Measurements from ENCODE around the gene ST6GAL2.

ST6GAL2 gene

GRCh38 chr2:106843910-106844250 is 42.1 kb downstream of the ST6GAL2 start:
- POLR2A ChIA-PET, result no interaction called here
- H3K4me3 ChIP-seq (ENCODE audit: low read depth, low read length), result no peak overlapping the region
- CTCF ChIA-PET, result no interaction called here

DNA sequence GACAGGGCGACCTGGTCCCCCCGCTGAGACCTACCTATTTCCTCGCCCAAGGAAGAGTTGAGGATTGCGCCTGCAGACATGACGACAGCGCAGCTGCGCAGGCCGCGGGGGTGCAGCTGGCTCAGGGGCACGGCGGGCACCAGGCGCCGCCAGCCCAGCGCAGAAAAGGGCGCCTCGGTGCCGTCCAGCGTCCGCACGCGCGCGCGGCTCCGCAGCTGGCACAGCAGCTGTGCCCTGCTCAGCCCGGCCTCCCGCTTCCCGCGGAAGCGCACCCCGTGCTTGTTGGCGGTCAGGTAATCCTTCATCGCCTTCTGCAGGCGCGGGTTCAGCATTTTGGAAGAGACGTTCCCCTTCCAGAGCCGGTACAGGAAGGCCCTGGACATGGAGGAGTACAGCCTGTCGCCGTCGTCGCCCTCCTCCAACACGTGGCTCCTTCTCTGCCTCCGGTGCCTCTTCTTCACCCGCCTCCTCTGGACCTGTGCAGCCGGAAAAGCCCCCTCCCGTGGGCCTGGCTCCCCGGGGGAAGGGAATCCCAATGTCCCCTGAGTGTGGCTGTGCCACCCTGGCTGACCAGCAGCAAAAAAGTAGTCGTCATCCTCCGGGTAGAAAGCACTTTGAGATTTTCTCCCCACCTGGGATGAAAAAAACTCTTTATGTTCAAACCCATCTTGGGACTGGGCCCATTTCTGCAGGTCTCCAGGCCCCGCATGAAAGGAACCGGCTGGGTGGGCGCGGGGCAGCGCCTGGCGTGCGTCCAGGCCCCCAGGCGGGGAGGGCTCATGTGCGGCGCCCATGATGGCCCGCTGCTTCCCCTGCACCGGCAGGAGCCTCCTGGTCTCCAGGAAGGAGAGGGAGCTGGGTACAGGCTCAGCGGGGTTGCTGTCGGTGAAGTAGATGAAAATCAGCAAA is 42.7 kb downstream of the ST6GAL2 start:
- no peak overlapping the region for H3K4me3 ChIP-seq (ENCODE audit: low read depth, low read length)
- no peak overlapping the region for H3K27ac ChIP-seq (ENCODE audit: extremely low read depth, low read depth, low read length)
- CTCF ChIA-PET, result no interaction called here
- no peak for TF ChIP-seq ZSCAN23 (tag by site-specific recombination; IDR thresholded peaks at IDR 0.05)
- no peak for TF ChIP-seq ZNF747 (tag by site-specific recombination; IDR thresholded peaks at IDR 0.05)
- TF ChIP-seq, protein P1, sequence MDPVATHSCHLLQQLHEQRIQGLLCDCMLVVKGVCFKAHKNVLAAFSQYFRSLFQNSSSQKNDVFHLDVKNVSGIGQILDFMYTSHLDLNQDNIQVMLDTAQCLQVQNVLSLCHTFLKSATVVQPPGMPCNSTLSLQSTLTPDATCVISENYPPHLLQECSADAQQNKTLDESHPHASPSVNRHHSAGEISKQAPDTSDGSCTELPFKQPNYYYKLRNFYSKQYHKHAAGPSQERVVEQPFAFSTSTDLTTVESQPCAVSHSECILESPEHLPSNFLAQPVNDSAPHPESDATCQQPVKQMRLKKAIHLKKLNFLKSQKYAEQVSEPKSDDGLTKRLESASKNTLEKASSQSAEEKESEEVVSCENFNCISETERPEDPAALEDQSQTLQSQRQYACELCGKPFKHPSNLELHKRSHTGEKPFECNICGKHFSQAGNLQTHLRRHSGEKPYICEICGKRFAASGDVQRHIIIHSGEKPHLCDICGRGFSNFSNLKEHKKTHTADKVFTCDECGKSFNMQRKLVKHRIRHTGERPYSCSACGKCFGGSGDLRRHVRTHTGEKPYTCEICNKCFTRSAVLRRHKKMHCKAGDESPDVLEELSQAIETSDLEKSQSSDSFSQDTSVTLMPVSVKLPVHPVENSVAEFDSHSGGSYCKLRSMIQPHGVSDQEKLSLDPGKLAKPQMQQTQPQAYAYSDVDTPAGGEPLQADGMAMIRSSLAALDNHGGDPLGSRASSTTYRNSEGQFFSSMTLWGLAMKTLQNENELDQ (tag by site-specific recombination; IDR thresholded peaks at IDR 0.05; ENCODE audit: low read depth), result no peak
- no peak for TF ChIP-seq ZNF629 (tag by site-specific recombination; IDR thresholded peaks at IDR 0.05)
- TF ChIP-seq ZBTB20 (tag by site-specific recombination; IDR thresholded peaks at IDR 0.05), result no peak
- TF ChIP-seq, protein P2, sequence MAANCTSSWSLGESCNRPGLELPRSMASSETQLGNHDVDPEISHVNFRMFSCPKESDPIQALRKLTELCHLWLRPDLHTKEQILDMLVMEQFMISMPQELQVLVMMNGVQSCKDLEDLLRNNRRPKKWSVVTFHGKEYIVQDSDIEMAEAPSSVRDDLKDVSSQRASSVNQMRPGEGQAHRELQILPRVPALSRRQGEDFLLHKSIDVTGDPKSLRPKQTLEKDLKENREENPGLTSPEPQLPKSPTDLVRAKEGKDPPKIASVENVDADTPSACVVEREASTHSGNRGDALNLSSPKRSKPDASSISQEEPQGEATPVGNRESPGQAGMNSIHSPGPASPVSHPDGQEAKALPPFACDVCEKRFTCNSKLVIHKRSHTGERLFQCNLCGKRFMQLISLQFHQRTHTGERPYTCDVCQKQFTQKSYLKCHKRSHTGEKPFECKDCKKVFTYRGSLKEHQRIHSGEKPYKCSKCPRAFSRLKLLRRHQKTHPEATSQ (tag by site-specific recombination; IDR thresholded peaks at IDR 0.05), result no peak
- TF ChIP-seq ZFP3 (tag by site-specific recombination; IDR thresholded peaks at IDR 0.05; ENCODE audit: low read depth), result no peak
- no peak for TF ChIP-seq ZNF184 (tag by site-specific recombination; IDR thresholded peaks at IDR 0.05)
- TF ChIP-seq ZNF169 (tag by site-specific recombination; IDR thresholded peaks at IDR 0.05), result no peak
- no peak for TF ChIP-seq ZFP37 (tag by site-specific recombination; IDR thresholded peaks at IDR 0.05)
- TF ChIP-seq, protein P3, sequence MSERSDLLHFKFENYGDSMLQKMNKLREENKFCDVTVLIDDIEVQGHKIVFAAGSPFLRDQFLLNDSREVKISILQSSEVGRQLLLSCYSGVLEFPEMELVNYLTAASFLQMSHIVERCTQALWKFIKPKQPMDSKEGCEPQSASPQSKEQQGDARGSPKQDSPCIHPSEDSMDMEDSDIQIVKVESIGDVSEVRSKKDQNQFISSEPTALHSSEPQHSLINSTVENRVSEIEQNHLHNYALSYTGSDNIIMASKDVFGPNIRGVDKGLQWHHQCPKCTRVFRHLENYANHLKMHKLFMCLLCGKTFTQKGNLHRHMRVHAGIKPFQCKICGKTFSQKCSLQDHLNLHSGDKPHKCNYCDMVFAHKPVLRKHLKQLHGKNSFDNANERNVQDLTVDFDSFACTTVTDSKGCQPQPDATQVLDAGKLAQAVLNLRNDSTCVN (tag by site-specific recombination; optimal IDR thresholded peaks at IDR 0.05), result no peak
- no peak for TF ChIP-seq HOXD13 (CRISPR knock-in tag; IDR thresholded peaks at IDR 0.05; ENCODE audit: borderline replicate concordance)
- H3K9me3 ChIP-seq (ENCODE audit: control insufficient read depth, insufficient read depth, low read depth, low read length), result no peaks in the 10 kb centered on the region
- POLR2A ChIA-PET, result no interaction called here
- no peaks in the 10 kb centered on the region for H3K4me1 ChIP-seq (ENCODE audit: control insufficient read depth, insufficient read depth, low read length)
- H3K36me3 ChIP-seq (ENCODE audit: control insufficient read depth in 2 of 2, insufficient read depth in 1 of 2, low read length in 2 of 2), result no peaks in the 10 kb centered on the region

More at GRCh38 chr2:106843910-106844250, 42.1 kb downstream of the ST6GAL2 start:
- Histone ChIP-seq H3K36me3 (ENCODE audit: control insufficient read depth in 2 of 2, insufficient read depth in 1 of 2, low read length in 2 of 2) (no peaks in the 10 kb centered on the region), H3K9me3 (ENCODE audit: control insufficient read depth, insufficient read depth, low read depth, low read length) (no peaks in the 10 kb centered on the region), H3K27ac (ENCODE audit: extremely low read depth, low read depth, low read length) (no peak overlapping the region), H3K4me1 (ENCODE audit: control insufficient read depth, insufficient read depth, low read length) (no peaks in the 10 kb centered on the region)
- TF ChIP-seq ZNF214 (tag by site-specific recombination; IDR thresholded peaks at IDR 0.05; ENCODE audit: borderline replicate concordance) (no peak), SP7 (tag by site-specific recombination; IDR thresholded peaks at IDR 0.05) (no peak), ZNF221 (tag by site-specific recombination; IDR thresholded peaks at IDR 0.05; ENCODE audit: borderline replicate concordance) (no peak)

DNA sequence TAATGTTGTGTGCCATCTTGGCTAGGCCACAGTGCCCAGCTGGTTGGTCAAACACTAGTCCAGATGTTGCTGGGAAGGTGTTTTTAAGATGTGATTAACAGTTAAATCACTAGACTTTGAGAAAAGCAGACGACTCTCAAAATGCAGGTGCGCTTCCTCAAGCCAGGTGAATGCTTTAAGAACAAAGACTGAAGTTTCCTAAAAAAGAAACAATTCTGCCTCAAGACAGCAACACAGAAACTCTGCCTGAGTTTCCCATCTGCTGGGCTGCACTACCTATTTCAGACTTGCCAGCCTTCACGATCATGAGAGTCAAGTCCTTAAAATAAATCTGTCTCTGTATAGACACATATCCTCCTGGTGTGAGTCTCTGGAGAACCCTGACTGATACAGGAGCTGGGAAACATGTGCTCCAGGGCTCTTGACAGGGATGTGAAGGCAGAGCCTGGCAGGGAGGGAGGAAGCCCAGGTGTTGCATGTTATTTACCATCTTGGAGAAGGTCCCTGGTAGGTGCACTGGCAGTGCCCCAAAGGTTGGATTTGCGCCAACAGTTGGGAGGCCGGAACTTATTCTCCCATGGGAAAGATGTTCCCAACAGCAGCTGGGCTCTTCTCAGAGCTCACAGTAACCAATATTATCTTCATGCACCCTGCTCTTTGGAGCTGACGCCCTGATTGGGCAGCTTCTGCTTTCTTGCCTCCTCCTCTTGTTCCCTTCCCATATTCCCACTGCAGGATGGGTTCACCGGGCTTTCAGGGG is 43.9 kb downstream of the ST6GAL2 start:
- ChIA-PET POLR2A (no interaction called here), CTCF (no interaction called here)
- no peaks in the 10 kb centered on the region for H3K36me3 ChIP-seq (ENCODE audit: control insufficient read depth in 2 of 2, insufficient read depth in 1 of 2, low read length in 2 of 2)
- no peaks in the 10 kb centered on the region for H3K4me1 ChIP-seq (ENCODE audit: control insufficient read depth, insufficient read depth, low read length)
- no peak overlapping the region for H3K27ac ChIP-seq (ENCODE audit: extremely low read depth, low read depth, low read length)
- no peak overlapping the region for H3K4me3 ChIP-seq (ENCODE audit: low read depth, low read length)
- no peaks in the 10 kb centered on the region for H3K9me3 ChIP-seq (ENCODE audit: control insufficient read depth, insufficient read depth, low read depth, low read length)
- TF ChIP-seq, protein P4, sequence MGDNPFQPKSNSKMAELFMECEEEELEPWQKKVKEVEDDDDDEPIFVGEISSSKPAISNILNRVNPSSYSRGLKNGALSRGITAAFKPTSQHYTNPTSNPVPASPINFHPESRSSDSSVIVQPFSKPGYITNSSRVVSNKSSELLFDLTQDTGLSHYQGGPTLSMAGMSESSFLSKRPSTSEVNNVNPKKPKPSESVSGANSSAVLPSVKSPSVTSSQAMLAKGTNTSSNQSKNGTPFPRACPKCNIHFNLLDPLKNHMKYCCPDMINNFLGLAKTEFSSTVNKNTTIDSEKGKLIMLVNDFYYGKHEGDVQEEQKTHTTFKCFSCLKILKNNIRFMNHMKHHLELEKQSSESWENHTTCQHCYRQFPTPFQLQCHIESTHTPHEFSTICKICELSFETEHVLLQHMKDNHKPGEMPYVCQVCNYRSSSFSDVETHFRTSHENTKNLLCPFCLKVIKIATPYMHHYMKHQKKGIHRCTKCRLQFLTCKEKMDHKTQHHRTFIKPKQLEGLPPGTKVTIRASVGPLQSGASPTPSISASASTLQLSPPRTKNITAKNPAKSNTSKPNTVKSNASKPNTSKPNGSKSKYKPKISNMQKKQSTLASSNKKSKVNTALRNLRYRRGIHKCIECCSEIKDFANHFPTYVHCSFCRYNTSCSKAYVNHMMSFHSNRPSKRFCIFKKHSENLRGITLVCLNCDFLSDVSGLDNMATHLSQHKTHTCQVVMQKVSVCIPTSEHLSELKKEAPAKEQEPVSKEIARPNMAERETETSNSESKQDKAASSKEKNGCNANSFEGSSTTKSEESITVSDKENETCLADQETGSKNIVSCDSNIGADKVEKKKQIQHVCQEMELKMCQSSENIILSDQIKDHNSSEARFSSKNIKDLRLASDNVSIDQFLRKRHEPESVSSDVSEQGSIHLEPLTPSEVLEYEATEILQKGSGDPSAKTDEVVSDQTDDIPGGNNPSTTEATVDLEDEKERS (tag by site-specific recombination; IDR thresholded peaks at IDR 0.05), result no peak
- no peak for TF ChIP-seq ZNF23 (tag by site-specific recombination; IDR thresholded peaks at IDR 0.05; ENCODE audit: borderline replicate concordance)
- TF ChIP-seq ZNF426 (tag by site-specific recombination; IDR thresholded peaks at IDR 0.05), result no peak
- no peak for TF ChIP-seq HOXC10 (CRISPR knock-in tag; IDR thresholded peaks at IDR 0.05)
- no peak for TF ChIP-seq SP7 (tag by site-specific recombination; IDR thresholded peaks at IDR 0.05)
- no peak for TF ChIP-seq ZNF132 (tag by site-specific recombination; IDR thresholded peaks at IDR 0.05; ENCODE audit: borderline replicate concordance)
- TF ChIP-seq MYNN (tag by site-specific recombination; IDR thresholded peaks at IDR 0.05; ENCODE audit: borderline replicate concordance), result no peak
- no peak for TF ChIP-seq ZNF140 (tag by site-specific recombination; IDR thresholded peaks at IDR 0.05)
